Fibroblast of skin of left quadriceps (primary cell): Measurements from ENCODE around the gene WDR5.

Experiments used
- DNase-seq, 2 experiments: peaks; one replicate each; pipeline ENCODE4 v3.0.0-alpha.2; 2013; ENCODE audit warnings: low read depth in 2 of 2

Gene WDR5

DNA sequence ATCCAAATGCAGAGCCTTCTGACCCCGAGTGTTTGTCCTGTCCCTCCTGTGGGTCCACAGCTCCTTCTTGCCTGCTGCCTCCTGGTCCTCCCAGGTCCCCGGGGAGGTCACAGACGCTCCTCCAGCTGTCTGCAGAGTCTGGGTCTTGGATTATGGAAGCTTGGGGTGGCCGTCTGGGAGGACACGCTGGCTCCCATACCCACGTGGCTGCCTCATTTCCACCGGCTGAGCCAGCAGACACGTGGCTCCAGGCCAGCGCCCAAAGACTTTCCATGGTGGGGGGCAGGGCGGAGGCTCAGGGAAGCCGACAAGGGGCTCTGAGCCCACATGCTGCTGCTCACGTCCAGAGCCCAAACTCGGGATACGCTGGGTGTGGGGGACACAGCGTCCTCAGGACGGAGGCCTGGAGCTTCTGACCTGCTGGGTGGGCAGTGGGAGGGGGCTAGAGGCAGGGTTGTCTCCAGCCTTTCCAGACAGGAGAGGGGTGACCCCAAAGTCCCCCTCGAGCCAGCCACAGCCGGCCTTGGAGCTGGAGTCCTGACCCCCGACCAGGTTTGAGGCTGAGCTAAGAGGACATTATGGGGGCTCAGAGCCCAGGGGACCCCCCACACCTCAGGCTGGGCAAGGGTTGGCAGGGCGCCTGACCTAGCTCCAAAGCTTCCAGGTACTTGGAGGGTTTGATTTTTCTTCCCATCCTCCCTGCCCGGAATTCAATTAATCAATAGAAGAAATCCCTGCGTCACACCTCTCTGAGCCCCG lies 52.7 kb downstream of the WDR5 start:
- no peak for DNase-seq

DNA sequence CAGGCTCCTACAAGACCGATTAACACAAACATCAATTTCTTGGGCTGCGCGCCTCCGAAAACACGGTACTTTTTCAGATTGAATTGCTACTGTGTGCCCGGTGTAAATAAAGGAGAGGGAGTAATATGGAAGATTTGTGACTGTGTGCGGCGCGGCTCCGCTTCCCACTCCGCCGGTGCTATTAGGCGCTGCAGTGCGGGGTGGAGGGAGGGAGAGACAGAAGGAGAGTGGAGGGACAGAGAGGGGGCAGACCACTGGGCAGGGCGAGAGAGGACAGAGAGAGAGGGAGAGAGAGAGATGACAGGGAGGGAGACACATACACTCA lies 53.2 kb downstream of the WDR5 start:
- DNase-seq = no peak

DNA sequence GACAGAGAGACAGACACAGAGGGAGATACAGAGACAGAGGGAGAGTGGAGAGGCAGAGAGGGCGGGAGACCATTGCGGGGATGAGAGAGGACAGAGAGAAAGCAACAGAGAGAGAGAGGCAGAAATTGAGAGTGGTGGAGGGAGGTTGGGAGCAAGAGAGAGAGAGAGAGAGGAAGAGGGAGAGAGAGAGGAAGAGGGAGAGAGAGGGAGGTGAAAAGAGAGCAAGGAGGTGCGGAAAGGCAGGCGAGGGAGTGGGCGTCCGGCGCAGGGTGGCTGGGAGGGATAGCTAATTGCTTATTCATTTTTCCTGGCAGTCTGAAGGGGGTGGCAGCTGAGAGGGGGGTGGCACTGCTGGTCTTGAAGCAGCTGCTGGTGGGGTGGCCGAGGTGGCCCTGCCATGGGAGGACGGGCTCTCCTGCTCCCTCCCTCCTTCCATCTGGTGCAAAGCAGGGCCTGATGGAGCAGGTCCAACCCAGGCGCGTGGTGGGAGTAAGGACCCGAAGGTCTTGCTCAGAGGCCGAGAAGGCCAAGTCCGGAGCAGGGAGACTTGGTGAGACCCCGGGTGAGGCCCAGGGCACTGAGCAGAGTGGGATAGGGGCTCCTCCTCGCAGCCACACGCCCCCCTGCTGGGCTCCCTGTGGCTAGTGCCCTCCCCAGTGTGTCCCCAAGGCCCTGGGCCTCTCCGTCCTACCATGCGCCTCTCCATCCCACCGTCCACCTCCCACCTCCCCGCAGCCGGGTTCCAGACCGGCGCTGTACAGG lies 53.8 kb downstream of the WDR5 start:
- DNase-seq = no peak

DNA sequence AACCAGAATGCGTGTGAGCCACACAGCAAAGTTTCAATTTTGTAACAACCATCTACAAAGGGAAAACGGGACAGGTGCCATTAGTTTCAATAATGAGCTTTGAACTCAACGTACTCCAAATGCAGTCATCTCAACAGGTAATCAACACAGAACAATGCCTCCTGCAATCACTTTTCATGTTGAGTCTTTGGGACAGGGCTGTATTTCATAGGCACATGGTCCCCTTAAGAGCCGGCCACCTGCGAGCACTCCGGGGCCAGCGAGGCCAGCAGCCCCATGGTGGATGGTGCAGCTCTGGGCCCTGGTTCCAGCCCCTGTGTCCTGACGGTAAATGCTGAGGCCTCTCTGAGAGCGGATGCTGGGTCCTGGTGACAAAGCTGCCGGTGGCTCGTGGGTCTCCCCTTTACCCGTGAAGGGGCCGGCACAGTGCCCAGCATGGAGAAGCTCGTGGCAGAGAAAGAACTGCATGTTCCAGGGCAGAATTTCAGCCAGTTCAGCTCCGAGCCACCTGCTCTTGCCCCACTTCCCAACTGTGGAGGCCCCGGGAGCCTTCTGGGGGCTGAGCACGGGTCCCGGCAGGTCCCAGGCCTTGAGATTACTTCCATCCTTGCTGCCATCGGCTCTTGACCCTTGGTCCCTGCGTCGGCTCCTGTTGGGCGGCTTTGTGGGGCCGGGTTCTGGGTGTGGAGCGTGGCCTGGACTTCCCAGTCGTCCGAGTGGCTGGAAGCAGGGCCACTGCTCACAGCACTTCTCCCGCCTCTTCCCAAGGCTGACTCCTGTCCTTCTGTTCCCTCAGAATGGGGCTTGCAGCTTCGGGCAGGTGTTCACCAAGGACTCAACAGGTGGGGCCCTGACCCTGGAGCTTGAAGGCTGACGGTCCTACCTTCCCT lies 54.6 kb downstream of the WDR5 start:
- no peak for DNase-seq

DNA sequence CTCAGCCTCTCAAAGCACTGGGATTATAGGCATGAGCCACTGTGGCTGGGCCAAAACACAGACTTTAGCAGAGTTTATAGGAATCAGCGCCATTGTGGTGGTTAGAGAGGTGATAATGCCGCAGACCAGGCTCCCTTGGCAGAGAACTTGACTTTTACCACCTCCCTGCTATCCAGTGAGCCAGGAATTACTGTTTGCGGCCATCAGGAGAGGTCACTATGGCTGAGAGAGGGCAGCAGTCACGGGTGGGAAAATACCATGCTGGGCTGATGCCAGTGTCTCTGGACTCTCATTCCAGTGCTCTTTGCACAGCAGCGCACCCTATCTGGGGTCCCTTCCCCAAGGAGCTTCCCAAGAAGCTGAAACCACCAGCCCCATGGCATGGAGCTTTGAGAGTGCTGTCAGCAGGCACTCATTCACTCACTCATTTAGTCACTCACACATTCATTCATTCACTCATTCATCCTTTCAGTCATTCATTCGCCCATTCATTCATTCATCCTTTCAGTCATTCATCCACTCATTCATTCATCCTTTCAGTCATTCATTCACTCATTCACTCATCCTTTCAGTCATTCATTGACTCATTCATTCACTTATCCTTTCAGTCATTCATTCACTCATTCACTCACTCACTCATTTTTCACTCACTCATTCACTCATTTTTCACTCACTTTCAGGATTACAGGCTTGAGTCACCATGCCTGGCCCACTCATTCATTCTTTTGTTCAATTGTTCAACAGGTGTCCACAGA lies 55.8 kb downstream of the WDR5 start:
- no peak for DNase-seq

DNA sequence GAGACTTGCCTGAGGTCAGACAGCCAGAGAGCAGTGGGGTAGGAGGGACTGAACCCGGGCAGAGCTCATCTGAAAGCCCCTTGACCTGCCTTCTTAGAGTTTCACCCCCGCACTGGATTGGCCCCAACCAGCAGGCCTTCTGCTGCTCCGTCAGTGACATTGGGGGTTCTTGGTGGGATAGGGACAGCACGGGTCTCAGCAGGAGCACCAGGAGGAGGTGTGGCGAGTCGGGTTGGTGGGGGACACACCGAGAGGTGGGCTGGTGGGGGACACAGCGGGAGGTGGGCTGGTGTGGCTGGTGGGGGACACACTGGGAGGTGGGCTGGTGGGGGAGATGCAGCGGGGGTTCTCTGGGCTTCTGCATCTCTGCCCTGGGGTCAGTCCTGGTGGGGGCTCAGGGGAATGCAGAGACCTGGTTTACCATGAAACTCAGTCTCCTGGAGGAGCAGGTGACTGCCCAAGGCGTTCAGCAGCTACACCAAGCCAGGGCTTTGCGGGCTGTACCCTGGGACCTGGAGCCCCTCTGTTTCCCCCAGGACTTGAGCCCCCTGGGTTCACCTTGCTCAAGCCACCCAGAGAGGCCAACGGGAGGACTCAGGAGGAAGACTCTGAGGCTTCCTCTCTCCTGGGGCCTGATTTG lies 56.5 kb downstream of the WDR5 start:
- no peak for DNase-seq

DNA sequence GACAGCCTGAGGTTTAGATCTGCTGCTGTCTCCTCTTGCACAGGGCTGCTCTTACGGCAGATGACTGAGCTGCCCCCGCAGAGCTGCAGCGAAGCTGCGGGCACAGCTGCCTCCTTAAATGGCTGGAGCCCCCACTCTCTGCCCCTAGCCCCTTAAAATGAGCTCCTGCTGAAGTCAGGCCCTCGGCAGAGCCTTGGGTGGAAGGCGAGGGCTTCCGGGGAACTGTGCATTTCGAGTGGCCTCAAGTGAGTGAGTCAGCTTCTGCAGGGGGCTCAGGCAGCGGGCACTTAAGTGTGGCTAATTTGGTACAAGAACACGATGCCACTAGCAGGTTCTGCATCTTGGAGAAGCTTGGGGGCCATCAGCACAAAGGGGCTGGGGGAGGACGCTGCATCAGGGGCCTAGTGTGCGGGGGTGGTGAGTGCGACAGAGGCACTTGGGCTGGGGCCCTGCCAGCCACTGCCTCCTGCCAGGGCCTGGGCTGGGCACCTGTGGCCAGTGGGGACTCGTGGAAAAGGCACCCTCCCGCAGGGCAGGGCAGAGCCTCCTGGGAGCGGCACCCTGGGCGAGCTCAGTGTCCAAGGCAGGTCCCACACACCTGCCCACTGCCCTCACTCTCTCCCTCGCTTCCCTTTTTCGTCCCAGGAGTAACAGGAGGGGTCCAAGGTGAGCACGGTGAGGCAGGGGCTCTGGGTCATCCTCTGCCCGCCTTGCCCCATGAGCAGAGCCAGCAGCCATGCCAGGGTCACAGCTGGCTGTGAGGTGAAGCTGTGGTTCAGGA lies 57.3 kb downstream of the WDR5 start:
- no peak for DNase-seq

DNA sequence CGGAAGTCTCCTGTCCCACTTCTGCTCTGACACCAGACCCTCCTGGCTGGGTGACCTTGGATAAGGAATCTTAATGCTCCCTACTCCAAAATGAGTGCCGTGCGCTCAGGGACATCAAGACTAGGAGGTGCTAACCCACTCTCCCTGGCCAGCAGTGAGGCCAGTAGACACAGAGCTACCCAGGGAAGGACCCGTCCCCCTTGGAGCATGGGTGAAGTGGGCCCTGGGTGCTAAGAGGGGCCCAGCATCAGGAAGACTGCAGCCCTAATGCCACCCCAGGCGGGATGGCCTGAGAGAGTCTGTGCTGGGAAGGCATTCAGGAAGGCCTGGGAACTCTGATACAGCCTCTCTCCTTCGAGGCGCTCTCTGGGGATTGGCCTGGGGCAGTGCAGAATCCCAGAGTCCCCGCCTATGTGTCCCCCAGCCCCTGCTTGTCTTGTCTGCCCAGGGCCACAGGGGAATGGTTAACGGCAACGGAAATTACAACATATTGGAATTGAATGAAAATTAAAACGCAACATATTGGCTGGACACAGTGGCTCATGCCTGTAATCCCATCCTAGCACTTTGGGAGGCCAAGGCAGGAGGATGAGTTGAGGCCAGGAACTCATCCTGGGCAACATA lies 58.1 kb downstream of the WDR5 start:
- no peak for DNase-seq

DNA sequence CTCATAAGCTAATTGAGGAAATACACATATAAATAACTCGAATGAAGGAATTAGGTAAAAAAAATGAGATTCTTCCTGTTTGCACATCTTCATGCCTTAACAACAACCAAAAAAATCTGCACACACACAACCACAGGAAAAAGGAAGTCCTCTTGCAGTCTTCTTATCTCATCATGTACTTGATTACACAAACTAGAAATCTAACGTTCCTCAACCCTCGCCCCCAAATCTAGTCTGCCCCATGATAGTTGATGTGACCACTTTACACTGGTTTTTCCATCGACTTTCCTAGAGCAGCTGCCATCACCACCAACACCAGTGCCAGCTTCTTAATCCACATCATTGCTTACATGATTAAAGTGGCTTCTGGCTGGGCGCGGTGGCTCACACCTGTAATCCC lies 59.7 kb downstream of the WDR5 start:
- no peak for DNase-seq

DNA sequence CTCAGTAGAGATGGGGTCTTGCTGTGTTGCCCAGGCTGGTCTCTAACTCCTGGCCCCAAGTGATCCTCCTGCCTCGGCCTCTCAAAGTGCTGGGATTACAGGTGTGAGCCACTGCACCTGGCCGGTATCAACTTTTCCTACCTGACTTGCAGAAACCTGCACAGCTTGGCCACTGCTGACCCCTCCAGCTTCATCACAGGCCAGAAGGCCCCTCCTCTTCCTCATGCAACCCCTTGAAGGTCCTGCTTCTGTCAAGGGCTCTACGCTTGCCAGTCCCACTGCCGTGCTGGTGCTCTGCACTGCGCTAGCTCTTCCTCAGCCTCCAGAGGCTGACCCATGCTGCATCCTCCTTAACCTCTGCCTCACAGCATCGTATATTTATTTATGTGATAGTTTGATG lies 61.0 kb downstream of the WDR5 start:
- DNase-seq = no peak

DNA sequence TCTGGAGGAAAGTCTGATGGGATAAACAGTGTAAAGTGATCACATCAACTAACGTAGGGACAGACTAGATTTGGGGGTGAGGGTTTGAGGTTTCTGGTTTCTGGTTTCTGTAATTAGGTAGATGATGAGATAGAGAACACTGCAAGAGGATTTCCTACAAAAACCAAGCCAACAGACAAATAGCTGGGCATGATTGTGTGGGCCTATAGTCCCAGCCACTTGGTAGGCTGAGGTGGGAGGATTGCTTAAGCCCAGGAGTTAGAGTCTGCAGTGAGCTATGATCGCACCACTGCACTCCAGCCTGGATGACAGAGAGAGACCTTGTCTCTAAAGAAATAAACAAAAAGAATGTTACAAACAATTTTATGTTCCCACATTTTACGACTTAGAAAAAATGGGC lies 62.9 kb downstream of the WDR5 start:
- DNase-seq = no peak

DNA sequence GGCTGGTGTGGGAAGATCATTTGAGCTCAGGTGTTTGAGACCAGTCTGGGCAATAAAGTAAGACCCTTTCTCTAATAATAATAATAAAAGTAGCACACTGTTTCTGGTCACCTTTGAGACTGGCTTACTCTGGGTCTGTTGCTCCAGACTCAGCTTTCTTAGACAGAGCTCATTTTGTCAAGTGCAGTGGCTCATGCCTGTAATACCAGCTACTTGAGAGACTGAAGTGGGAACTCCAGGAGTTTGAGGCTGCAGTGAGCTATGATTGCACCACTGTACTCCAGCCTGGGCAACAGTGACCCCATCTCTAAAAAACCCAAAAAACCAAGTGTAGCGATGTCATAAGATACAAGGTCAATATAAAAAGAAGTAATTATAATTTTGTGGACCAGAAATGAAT lies 64.8 kb downstream of the WDR5 start:
- no peak for DNase-seq

DNA sequence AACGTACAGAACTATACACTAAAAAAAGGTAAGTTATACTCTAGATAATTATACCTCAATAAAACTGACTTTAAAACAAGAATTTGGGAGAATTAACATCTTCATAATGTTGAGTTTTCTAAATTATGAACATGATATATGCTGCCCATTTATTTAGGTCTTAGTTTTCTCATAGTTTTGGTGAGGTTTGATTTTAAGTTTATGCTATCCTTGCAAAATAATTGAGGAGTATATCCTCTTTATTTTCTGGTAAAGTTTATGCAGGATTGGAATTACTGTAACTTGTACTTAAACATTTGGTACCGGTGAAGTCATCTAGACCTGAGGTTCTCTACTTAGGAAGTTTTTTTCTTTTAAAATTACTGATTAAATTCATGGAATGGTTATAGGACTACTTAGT lies 67.3 kb downstream of the WDR5 start:
- DNase-seq = no peak

DNA sequence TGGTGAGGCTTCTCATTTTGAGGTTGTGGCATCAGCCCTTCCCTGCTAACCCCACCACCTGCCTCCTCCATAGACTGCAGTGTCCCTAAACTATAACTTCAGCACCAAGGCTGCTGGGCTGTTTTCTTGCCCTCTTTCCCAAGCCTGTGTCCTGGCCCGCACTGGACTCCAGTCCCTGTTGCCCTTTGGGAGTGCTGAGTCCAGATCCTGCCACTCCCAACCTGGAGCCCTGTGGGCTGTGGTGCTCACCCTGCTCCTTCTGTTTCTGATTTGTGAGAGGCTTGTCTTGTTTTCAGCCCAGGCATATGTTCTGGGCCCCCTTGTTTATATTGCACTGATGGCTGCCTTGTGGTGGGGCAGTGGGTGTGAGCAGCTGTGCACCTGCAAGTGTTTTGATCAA lies 68.2 kb downstream of the WDR5 start:
- DNase-seq = no peak

DNA sequence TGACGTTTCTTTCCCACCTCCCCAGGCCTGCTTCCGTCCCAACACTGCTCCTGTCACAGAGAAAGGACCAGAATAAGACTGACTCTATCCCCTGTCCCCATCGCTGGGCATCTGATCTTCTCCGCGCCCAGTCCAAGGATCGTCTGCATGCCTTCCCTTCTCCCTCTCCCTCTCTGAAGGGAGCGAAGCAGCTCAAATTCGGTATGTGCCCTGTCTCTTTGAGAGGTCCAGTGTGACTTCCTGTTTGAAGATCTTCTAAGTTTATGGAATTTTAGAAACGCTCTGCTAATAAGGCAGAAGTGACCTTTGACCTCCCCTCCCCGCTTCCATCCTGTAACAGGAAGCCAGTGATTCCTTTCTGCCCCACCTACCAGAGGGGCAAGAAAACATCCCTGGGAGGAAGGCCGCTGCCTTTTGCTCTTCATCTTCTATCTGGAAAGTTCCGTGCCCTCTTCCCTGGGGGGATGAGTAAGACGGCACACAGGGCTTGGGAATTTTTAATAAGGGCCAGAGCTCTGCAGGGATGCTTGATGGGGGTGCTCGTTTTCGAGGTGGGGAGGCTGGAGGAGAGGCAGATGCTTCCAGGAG lies 69.2 kb downstream of the WDR5 start:
- no peak for DNase-seq

DNA sequence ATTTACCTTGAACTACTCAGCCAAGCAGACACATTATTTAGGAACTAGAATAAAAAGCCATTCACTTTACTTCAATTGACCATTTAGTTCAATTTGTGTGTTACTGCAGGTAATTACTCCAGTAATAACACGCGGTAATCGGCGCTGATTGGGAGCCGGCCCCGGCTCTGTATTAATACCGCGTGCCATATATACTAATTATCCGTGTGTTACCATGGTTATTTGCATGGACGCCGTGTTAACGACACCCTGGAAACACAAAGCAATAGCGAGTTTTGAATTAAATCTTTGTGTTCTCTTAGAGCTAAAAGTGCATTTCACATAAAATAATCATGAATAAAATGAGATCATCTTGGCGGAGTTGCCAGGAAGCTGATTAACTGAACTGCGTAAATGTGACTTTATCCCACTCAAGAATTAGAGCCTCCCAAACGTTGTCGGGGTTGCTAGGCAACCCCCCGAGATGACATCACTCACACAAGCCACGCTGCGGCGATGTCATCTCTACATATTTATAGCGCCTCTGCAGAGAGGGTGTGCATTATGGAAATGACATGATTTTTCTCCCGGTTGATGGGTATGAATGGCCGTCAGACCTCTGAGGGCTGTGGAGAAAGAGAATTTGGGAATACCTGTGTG lies 69.9 kb downstream of the WDR5 start:
- peak; percentile 54 to 62 for DNase-seq

DNA sequence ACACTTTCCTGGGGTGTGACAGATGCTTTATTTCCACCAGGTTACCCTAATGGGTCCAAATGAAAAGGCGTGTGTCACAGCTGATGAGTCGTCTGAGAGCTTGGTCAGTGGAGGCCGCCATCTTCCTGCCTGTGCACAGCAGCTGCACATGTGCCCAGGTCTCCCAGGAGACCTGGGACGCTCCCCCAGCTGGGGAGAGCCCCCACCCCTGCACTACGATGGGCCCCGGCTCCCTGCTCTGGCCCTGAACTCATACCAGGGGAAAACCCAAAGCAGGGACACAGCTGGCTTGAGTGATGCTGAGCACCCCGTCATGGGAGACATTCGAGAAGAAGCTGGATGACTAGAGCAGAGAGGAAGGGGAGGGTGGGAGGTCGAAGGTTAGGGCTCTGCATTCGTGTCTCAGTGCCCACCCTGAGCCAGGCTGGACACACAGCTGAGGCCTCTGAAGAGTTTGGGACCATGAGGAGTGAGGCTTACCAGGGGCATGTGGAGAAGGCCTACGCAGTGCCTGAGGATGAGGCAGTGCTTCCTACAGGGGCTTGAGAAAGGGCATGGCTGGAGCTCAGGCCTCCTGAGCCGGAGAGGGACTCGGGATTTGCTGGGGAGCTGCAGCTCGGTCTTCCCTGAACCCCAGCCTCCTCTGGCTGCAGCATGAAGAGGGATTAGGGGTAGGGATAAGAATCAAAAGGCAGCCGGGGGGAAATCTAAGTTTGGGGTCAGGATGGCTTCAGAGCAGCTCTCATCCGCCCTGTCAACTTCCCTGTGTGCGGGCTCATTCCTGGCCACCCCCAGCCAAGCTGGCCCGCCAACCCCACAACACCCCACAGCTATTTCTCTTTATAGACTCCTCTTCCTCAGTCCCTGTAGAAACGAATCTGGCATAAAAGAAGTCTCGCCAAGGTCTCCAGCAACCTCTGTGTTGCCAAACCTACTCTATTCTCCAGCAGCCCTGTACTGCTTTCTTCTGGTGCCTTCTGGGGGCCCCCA lies 70.7 kb downstream of the WDR5 start:
- no peak for DNase-seq

DNA sequence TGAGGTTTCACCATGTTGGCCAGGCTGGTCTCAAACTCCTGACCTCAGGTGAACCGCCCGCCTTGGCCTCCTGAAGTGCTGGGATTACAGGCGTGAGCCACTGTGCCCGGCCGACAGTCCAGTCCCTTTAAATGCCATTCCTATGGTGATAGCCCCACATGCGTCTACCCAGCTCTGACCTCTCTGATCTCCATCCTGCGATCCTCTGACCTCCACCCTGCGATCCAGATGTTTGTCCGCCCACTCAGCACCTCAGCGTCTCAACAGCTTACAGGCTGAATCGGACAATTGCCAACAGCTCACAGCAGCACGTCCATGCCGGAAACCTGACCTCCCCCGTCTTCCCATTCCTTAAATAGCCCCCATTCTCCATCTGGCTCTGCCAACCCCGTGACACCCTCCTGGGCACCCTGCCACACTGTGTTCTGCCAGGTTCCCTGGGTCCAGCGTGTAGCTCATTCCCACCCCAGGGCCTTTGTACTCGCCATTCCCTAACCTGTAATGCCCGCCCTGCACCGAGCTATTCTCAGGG lies 72.5 kb downstream of the WDR5 start:
- DNase-seq = no peak
